Muscle layer of duodenum (tissue), 2 donors: ENCODE measurements around the gene MSMO1.
"Not testable (repeated sequence)": the region's sequence is repeated elsewhere in the genome, so short reads cannot be mapped to it uniquely, and the experiment has no call there.

Source experiments
- H3K27ac ChIP-seq: one replicate; pipeline ENCODE4 v1.7.0; 2013; ENCODE audit warnings: mild to moderate bottlenecking, low read length
- H3K27me3 ChIP-seq: one replicate; pipeline ENCODE4 v1.7.0; 2013; ENCODE audit warnings: low read depth, mild to moderate bottlenecking, control low read depth, low read length
- H3K36me3 ChIP-seq, 2 donors: one replicate each; pipeline ENCODE4 v1.7.0; 2013; ENCODE audit warnings: low read length in 2 of 2, control low read depth in 1 of 2, mild to moderate bottlenecking in 1 of 2; ENCODE audit not compliant: insufficient read depth in 2 of 2, control insufficient read depth in 1 of 2
- H3K4me1 ChIP-seq, 2 donors: one replicate each; pipeline ENCODE4 v1.7.0; 2013; ENCODE audit warnings: low read length in 2 of 2, mild to moderate bottlenecking in 2 of 2, control low read depth in 1 of 2, moderate library complexity in 1 of 2; ENCODE audit not compliant: insufficient read depth in 2 of 2, control insufficient read depth in 1 of 2
- H3K4me3 ChIP-seq, 2 donors: one replicate each; pipeline ENCODE4 v1.7.0; 2013; ENCODE audit warnings: low read length in 2 of 2, low read depth in 1 of 2, mild to moderate bottlenecking in 1 of 2
- H3K9me3 ChIP-seq, 2 donors: one replicate each; pipeline ENCODE4 v1.7.0; 2013; ENCODE audit warnings: low read length in 2 of 2, control low read depth in 1 of 2, mild to moderate bottlenecking in 1 of 2; ENCODE audit not compliant: control insufficient read depth in 1 of 2
- donor health status: healthy.

Gene MSMO1

DNA sequence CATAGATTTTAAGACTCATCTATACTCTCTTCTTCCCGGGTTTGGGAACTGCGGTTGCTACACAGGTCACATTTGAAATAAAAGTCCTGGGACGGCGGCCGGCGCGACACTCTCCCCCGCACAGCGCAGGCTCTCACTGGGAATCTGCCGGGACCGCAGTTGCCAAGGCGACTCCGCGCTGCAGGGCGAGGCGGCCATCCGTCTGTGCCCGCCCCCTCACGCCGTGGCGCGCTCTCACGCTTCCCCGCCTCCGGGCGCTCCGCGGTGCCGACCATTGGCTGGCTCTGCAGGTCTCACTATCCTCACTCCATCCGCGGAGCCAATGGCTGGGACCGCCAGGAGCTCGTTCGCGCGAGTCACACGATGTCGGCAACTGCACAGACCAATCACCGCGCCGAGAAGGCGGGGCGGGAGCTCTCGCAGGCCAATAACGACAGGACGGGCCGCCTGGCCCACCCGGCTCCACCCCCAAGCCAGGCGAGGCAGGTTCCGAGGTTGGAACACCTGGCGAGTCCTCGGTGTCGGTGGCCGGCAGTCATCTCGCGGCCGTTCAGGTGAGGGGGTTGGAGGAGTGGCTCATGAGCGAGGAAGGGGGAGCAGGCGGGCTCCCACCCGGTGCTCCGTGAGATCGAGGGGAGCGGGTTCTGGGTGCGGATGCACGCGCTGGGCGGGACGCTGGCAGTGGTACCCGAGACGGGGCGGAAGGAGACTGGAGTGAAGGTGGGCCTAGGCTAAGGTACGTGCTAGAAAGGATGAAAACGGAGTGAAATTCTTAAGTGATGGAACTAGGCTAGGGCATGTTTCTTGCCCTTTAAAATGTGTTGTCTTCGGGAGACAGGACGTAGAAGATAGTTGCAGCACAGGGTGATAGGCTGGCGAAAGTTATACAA lies at the start of gene MSMO1:
Gene MSMO1, plus strand, starts transcription at position 459 of the 890 bp plus-strand sequence. CDS start 5,702 bp downstream, outside the sequence.
- Histone ChIP-seq H3K36me3 (no peaks in the 10 kb centered on the region), H3K27me3 (no peaks in the 10 kb centered on the region), H3K27ac (peak within 1 kb of the TSS; percentile 84), H3K4me1 (peaks cover 17 to 21% of the 10 kb centered on the region in 2 donors), H3K9me3 (no peaks in the 10 kb centered on the region), H3K4me3 (peak within 1 kb of the TSS; percentile 92 to 100)

GRCh38 chr4:165279531-165279930 lies 47.9 kb upstream of the MSMO1 start:
- H3K36me3 ChIP-seq, H3K27me3 ChIP-seq, H3K4me3 ChIP-seq: not testable (repeated sequence)

GRCh38 chr4:165284697-165285096 lies 42.8 kb upstream of the MSMO1 start:
- not testable (repeated sequence) for H3K27me3 ChIP-seq, H3K36me3 ChIP-seq, H3K4me3 ChIP-seq, H3K27ac ChIP-seq, H3K4me1 ChIP-seq, H3K9me3 ChIP-seq

More at GRCh38 chr4:165279531-165279930, 47.9 kb upstream of the MSMO1 start:
- H3K4me1 ChIP-seq, H3K9me3 ChIP-seq, H3K27ac ChIP-seq: not testable (repeated sequence)

- H3K27ac ChIP-seq, H3K4me1 ChIP-seq, H3K36me3 ChIP-seq, H3K9me3 ChIP-seq, H3K27me3 ChIP-seq, H3K4me3 ChIP-seq: not testable (repeated sequence)
These were observed 40.7 kb upstream of the MSMO1 start for GRCh38 chr4:165286619-165287340.

DNA sequence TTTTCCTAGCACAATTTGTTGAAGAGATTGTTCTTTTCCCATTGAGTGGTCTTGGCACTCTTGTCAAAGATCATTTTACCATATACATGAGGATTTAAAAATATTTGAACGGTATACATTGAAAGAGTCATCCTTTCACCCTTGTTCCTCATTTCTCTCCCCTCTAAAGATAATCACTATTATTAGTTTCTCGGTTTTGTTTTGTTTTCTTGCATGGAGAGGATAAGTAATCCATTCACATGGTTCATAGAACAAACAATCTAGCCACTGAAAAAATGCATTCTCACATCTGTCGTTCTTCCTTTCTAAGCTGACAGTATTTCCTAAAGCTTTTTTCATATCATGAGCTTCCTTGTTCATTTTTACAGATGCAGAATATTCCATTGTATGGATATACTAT lies 39.2 kb upstream of the MSMO1 start:
- H3K36me3 ChIP-seq: no peaks in the 10 kb centered on the region
- no peak overlapping the region for H3K27ac ChIP-seq
- H3K4me3 ChIP-seq: no peak overlapping the region
- H3K27me3 ChIP-seq: no peaks in the 10 kb centered on the region
- H3K4me1 ChIP-seq: no peaks in the 10 kb centered on the region
- no peaks in the 10 kb centered on the region for H3K9me3 ChIP-seq

DNA sequence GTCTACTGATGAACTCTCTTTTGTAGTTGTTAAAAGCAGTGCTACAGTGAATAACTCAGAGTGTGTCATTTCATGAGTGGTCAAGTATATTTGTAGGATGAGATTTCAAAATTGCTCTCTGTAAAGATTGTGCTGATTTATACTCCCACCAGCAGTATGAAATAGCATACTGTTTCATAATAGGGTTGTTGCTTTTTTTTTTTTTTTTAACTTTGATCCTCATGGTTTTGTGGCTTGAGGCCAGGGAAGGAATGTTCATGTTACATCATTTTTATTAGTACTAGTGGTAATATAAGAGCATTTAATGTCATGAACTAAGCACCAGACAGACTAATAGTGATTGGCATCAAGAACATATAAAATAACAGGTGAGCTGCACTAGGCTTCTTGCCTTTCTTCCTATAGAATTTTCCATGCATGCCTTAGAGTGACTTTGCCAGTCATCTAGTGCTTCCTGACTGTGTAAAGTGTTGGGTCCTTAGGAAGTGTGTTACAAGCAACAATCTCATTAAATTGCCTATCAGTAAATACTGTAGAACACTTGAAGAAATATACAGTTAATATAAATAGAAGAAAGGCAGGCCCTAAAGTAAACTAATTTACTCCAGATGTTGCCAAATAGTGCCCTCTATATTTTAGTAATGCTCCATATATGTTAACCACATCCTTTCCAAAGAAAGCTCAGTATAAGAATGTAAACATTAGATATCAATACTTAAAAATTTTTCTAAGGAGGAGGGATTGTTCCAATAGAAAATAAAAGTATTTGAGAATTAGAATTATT lies 38.6 kb upstream of the MSMO1 start:
- H3K4me3 ChIP-seq: no peak overlapping the region
- no peaks in the 10 kb centered on the region for H3K36me3 ChIP-seq
- H3K9me3 ChIP-seq: no peaks in the 10 kb centered on the region
- no peak overlapping the region for H3K27ac ChIP-seq
- H3K4me1 ChIP-seq: no peaks in the 10 kb centered on the region
- no peaks in the 10 kb centered on the region for H3K27me3 ChIP-seq

GRCh38 chr4:165289423-165289785 lies 38.1 kb upstream of the MSMO1 start:
- Histone ChIP-seq H3K4me1 (peaks cover 0 to 6% of the 10 kb centered on the region in 2 donors), H3K27me3 (no peaks in the 10 kb centered on the region), H3K36me3 (no peaks in the 10 kb centered on the region), H3K9me3 (no peaks in the 10 kb centered on the region), H3K27ac (no peak overlapping the region), H3K4me3 (no peak overlapping the region)

- no peak overlapping the region for H3K27ac ChIP-seq
- H3K4me1 ChIP-seq: peaks cover 0 to 6% of the 10 kb centered on the region in 2 donors
- H3K4me3 ChIP-seq: no peak overlapping the region
- H3K9me3 ChIP-seq: no peaks in the 10 kb centered on the region
- H3K36me3 ChIP-seq: peaks cover 6 to 7% of the 10 kb centered on the region in 2 donors
- no peaks in the 10 kb centered on the region for H3K27me3 ChIP-seq
These were observed 34.4 kb upstream of the MSMO1 start for GRCh38 chr4:165293061-165293460.

- Histone ChIP-seq H3K4me1 (peaks cover 0 to 6% of the 10 kb centered on the region in 2 donors), H3K36me3 (peaks cover 6 to 12% of the 10 kb centered on the region in 2 donors), H3K9me3 (no peaks in the 10 kb centered on the region), H3K27ac (no peak overlapping the region), H3K4me3 (no peak overlapping the region), H3K27me3 (no peaks in the 10 kb centered on the region)
These were observed 33.4 kb upstream of the MSMO1 start for GRCh38 chr4:165293927-165294649.

DNA sequence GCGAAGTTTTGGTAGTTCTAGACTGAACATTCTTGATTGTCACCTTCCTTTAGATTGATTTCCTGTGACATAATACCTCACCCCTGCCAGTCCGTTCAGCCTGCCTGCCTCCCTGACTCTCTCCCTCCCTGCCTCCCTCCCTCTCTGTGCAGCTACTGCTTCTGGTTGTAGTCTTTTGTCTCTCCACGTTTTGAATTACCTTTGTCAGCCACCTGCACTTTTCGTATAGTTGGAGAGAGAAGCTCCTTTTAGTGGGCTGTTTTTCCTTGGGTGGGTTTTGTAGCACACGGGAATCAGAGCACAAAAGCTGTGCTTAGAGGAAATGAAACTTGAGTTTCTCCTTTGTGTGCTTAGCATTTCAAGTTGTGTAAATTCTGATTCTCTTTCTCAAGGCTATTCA lies 32.6 kb upstream of the MSMO1 start:
- no peak overlapping the region for H3K27ac ChIP-seq
- no peaks in the 10 kb centered on the region for H3K27me3 ChIP-seq
- H3K4me3 ChIP-seq: no peak overlapping the region
- peaks cover 6 to 18% of the 10 kb centered on the region in 2 donors for H3K36me3 ChIP-seq
- peaks cover 0 to 6% of the 10 kb centered on the region in 2 donors for H3K4me1 ChIP-seq
- H3K9me3 ChIP-seq: no peaks in the 10 kb centered on the region
